Measurements from ENCODE around the gene ZNFX1.

DNA sequence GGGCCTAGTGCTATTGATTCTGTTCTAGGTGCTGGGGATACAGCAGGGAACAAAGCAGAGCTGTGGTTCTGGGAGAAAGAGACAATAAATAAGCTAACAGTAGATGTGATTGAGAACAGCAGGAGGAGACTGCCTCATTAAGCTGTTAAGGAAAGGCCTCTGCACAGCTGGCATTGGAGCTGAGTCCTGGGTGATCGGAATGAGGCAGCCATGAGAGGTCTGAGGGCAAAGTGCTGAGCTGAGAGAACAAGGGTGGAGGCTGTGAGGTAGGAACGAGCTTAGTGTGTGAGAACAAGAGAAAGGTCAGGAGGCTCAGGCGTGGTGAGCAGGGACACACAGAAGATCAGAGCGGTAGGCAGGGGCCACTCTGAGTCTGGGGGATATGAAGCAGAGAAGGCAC lies 40.3 kb downstream of the ZNFX1 start:
- TF ChIP-seq, protein P1, sequence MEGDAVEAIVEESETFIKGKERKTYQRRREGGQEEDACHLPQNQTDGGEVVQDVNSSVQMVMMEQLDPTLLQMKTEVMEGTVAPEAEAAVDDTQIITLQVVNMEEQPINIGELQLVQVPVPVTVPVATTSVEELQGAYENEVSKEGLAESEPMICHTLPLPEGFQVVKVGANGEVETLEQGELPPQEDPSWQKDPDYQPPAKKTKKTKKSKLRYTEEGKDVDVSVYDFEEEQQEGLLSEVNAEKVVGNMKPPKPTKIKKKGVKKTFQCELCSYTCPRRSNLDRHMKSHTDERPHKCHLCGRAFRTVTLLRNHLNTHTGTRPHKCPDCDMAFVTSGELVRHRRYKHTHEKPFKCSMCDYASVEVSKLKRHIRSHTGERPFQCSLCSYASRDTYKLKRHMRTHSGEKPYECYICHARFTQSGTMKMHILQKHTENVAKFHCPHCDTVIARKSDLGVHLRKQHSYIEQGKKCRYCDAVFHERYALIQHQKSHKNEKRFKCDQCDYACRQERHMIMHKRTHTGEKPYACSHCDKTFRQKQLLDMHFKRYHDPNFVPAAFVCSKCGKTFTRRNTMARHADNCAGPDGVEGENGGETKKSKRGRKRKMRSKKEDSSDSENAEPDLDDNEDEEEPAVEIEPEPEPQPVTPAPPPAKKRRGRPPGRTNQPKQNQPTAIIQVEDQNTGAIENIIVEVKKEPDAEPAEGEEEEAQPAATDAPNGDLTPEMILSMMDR (conservative IDR thresholded peaks at IDR 0.05 in 1 of 2, IDR thresholded peaks at IDR 0.05 in 1 of 2; ENCODE audit: low read depth in 1 of 2, low read length in 2 of 2) = no peak
- TF ChIP-seq EZH2 (IDR thresholded peaks at IDR 0.05; ENCODE audit: low read length, missing control alignments) = no peak
